Activated CD4-positive, alpha-beta T cell treated with anti-CD3 and anti-CD28 coated beads for 36 hours (primary cell): ENCODE measurements around the gene TERT. TPM values are rescaled to one million over a fixed set of nuclear protein-coding genes. Genes with fewer than 3 reads are reported as not detected.

Experiments used
- ATAC-seq: fragments of 200-7000 bp; cut with Tn5 transposase; one replicate; pipeline ENCODE4 v1.10.0; 2021; ENCODE audit warnings: mild to moderate bottlenecking, moderate library complexity
- CTCF ChIA-PET: fragments of 350-600 bp; sonication (Branson Sonifier 250); formaldehyde crosslinking; loops from one replicate; lab custom pipeline; 2021; ENCODE audit warnings: antibody characterized with exemption; lab: Charles Lee
- POLR2A ChIA-PET: fragments of 350-600 bp; sonication (Branson Sonifier 250); formaldehyde crosslinking; loops from one replicate; lab custom pipeline; 2021; ENCODE audit warnings: antibody characterized with exemption, inconsistent platforms; lab: Charles Lee
- DNase-seq: peaks from one replicate; pipeline ENCODE4 v3.0.0-alpha.2; 2020
- H3K27ac Mint-ChIP-seq: one replicate; pipeline ENCODE4 v1.8.0; 2021; ENCODE audit warnings: mixed read lengths
- H3K27me3 Mint-ChIP-seq: one replicate; pipeline ENCODE4 v1.8.0; 2021; ENCODE audit warnings: mixed read lengths
- H3K36me3 Mint-ChIP-seq: one replicate; pipeline ENCODE4 v1.8.0; 2021; ENCODE audit warnings: low read depth, mixed read lengths
- H3K4me1 Mint-ChIP-seq: one replicate; pipeline ENCODE4 v1.8.0; 2021; ENCODE audit warnings: mixed read lengths
- H3K4me3 Mint-ChIP-seq: one replicate; pipeline ENCODE4 v1.8.0; 2021; ENCODE audit warnings: mild to moderate bottlenecking, moderate library complexity, mixed read lengths
- H3K9me3 Mint-ChIP-seq: one replicate; pipeline ENCODE4 v1.8.0; 2021; ENCODE audit warnings: low read depth, mixed read lengths
- intact Hi-C, 2 experiments: fragments of 100-400 bp; cut with DNase I in 1 of 2; cut with micrococcal nuclease in 1 of 2; formaldehyde crosslinking; loops; one replicate each; pipeline versions ENCODE4 v1.14.2 to v1.15.1; 2022 to 2024; cut with DNase I, micrococcal nuclease
- microRNA-seq: library from miRNA; unstranded; fragments of <30 nt; microRNA quantifications from one replicate; pipeline ENCODE4 v1.2.0, GENCODE V29; 2021; ENCODE audit warnings: borderline replicate concordance
- total RNA-seq, 2 experiments: library from RNA; stranded (reverse); gene quantifications; one replicate each; pipeline ENCODE4 v1.2.3, GENCODE V29; 2021

TERT gene
- total RNA-seq, 2 experiments from 2014 or later = 8.5 to 11.9 TPM

- no peak for DNase-seq
- H3K9me3 Mint-ChIP-seq = no peaks in the 10 kb centered on the region
- H3K4me1 Mint-ChIP-seq = no peaks in the 10 kb centered on the region
- ChIA-PET POLR2A (no interaction called here), CTCF (no interaction called here)
- H3K27ac Mint-ChIP-seq = no peak overlapping the region
- no peak overlapping the region for H3K4me3 Mint-ChIP-seq
- ATAC-seq = no peak
- intact Hi-C loops = no loop called here
- no peaks in the 10 kb centered on the region for H3K27me3 Mint-ChIP-seq
- H3K36me3 Mint-ChIP-seq = no peaks in the 10 kb centered on the region
These were observed 91.4 kb downstream of the TERT start for GRCh38 chr5:1203311-1203967.

Small RNA genes within 50 kb of the gene (microRNA-seq; reads per million reads assigned to microRNA genes)
- not detected for gene MIR4457

Other genes starting within 250 kb of the TERT start
- gene SLC12A7, start 183.0 kb downstream of the TERT start, total RNA-seq = 10 to 100 TPM; 18.5 to 21.6 TPM
- gene SLC6A19, start 93.5 kb downstream of the TERT start, total RNA-seq = not detected
- not detected for gene SLC6A18, start 69.7 kb downstream of the TERT start, total RNA-seq
- gene CLPTM1L, start 50.0 kb upstream of the TERT start, total RNA-seq = 10 to 100 TPM; 62.1 to 62.2 TPM
- gene SLC6A3, start 150.4 kb upstream of the TERT start, total RNA-seq = not detected
- 10 to 100 TPM; 42.5 to 54.5 TPM for gene LPCAT1, start 228.9 kb upstream of the TERT start, total RNA-seq